Measurements from ENCODE around the gene NUP210. TPM values are rescaled to one million over a fixed set of nuclear protein-coding genes. Genes with fewer than 3 reads are reported as not detected.

The NUP210 gene
- total and polyA plus RNA-seq, 4 donors: 9.9 to 38.6 (median 22.9) TPM

GRCh38 chr3:13364602-13365271 is 55.4 kb downstream of the NUP210 start:
- peaks cover 4 to 20% (median 16%) of the 10 kb centered on the region in 4 donors for H3K4me1 ChIP-seq (ENCODE audit: control insufficient read depth in 4 of 4, insufficient read depth in 4 of 4, low read length in 3 of 4)
- 85% methylated on average over 12 of the region's 12 CpGs for WGBS
- H3K9ac ChIP-seq (ENCODE audit: low read depth in 1 of 2, low read length in 2 of 2): no peak overlapping the region
- H3K4me3 ChIP-seq (ENCODE audit: low read depth in 1 of 3, low read length in 3 of 3): no peak overlapping the region
- no peak overlapping the region for H3K27ac ChIP-seq (ENCODE audit: low read depth in 1 of 2, low read length in 2 of 2)
- no peaks in the 10 kb centered on the region for H3K27me3 ChIP-seq (ENCODE audit: control insufficient read depth in 4 of 4, insufficient read depth in 4 of 4, low read length in 3 of 4)
- H3K9me3 ChIP-seq (ENCODE audit: control insufficient read depth in 4 of 4, low read length in 3 of 4): no peaks in the 10 kb centered on the region
- DNase-seq (ENCODE audit: low spot score): no peak
- H3K36me3 ChIP-seq (ENCODE audit: control insufficient read depth in 4 of 4, insufficient read depth in 3 of 4, low read depth in 1 of 4, low read length in 3 of 4): peaks cover 2 to 50% (median 22%) of the 10 kb centered on the region in 4 donors
- TF ChIP-seq, protein P1, sequence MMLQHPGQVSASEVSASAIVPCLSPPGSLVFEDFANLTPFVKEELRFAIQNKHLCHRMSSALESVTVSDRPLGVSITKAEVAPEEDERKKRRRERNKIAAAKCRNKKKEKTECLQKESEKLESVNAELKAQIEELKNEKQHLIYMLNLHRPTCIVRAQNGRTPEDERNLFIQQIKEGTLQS (IDR thresholded peaks at IDR 0.05): no peak
- TF ChIP-seq, protein P2, sequence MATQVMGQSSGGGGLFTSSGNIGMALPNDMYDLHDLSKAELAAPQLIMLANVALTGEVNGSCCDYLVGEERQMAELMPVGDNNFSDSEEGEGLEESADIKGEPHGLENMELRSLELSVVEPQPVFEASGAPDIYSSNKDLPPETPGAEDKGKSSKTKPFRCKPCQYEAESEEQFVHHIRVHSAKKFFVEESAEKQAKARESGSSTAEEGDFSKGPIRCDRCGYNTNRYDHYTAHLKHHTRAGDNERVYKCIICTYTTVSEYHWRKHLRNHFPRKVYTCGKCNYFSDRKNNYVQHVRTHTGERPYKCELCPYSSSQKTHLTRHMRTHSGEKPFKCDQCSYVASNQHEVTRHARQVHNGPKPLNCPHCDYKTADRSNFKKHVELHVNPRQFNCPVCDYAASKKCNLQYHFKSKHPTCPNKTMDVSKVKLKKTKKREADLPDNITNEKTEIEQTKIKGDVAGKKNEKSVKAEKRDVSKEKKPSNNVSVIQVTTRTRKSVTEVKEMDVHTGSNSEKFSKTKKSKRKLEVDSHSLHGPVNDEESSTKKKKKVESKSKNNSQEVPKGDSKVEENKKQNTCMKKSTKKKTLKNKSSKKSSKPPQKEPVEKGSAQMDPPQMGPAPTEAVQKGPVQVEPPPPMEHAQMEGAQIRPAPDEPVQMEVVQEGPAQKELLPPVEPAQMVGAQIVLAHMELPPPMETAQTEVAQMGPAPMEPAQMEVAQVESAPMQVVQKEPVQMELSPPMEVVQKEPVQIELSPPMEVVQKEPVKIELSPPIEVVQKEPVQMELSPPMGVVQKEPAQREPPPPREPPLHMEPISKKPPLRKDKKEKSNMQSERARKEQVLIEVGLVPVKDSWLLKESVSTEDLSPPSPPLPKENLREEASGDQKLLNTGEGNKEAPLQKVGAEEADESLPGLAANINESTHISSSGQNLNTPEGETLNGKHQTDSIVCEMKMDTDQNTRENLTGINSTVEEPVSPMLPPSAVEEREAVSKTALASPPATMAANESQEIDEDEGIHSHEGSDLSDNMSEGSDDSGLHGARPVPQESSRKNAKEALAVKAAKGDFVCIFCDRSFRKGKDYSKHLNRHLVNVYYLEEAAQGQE (IDR thresholded peaks at IDR 0.05): no peak
- no peak for TF ChIP-seq FOXA1 (IDR thresholded peaks at IDR 0.05)
- no peak for TF ChIP-seq HNF4G (IDR thresholded peaks at IDR 0.05)
- no peak for TF ChIP-seq HNF4A (conservative IDR thresholded peaks at IDR 0.05)
- TF ChIP-seq NR2F2 (IDR thresholded peaks at IDR 0.05): no peak
- TF ChIP-seq RAD21 (IDR thresholded peaks at IDR 0.05): no peak
- no peak for TF ChIP-seq YY1 (IDR thresholded peaks at IDR 0.05)
- TF ChIP-seq SP1 (IDR thresholded peaks at IDR 0.05): no peak
- no peak for TF ChIP-seq FOXA2 (IDR thresholded peaks at IDR 0.05)
- no peak for TF ChIP-seq JUND (IDR thresholded peaks at IDR 0.05)
- TF ChIP-seq TAF1 (conservative IDR thresholded peaks at IDR 0.05): no peak
- TF ChIP-seq, protein P3, sequence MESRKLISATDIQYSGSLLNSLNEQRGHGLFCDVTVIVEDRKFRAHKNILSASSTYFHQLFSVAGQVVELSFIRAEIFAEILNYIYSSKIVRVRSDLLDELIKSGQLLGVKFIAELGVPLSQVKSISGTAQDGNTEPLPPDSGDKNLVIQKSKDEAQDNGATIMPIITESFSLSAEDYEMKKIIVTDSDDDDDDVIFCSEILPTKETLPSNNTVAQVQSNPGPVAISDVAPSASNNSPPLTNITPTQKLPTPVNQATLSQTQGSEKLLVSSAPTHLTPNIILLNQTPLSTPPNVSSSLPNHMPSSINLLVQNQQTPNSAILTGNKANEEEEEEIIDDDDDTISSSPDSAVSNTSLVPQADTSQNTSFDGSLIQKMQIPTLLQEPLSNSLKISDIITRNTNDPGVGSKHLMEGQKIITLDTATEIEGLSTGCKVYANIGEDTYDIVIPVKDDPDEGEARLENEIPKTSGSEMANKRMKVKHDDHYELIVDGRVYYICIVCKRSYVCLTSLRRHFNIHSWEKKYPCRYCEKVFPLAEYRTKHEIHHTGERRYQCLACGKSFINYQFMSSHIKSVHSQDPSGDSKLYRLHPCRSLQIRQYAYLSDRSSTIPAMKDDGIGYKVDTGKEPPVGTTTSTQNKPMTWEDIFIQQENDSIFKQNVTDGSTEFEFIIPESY (IDR thresholded peaks at IDR 0.05): no peak
- no peak for TF ChIP-seq MAX (IDR thresholded peaks at IDR 0.05)
- no peak for TF ChIP-seq RXRA (IDR thresholded peaks at IDR 0.05)
- no peak for TF ChIP-seq EGR1 (IDR thresholded peaks at IDR 0.05; ENCODE audit: low read depth in 2 of 2)
- no peak for TF ChIP-seq GABPA (IDR thresholded peaks at IDR 0.05 in 1 of 2, conservative IDR thresholded peaks at IDR 0.05 in 1 of 2)
- TF ChIP-seq CTCF (IDR thresholded peaks at IDR 0.05; ENCODE audit: low read depth, low read length, missing input control): no peak

Measured in liver (tissue), 9 donors.